Thoracic aorta (tissue), 2 donors: ENCODE results near the gene METTL1. TPM values are rescaled to one million over a fixed set of nuclear protein-coding genes. Genes with fewer than 3 reads are reported as not detected.

Source experiments
- ATAC-seq: fragments of 150-250 bp; one replicate; pipeline ENCODE4 v1.8.0; 2017; ENCODE audit warnings: low read depth; ENCODE audit not compliant: insufficient number of reproducible peaks, low FRiP score
- DNase-seq: peaks from one replicate; pipeline ENCODE4 v3.0.0-alpha.2; 2020; ENCODE audit warnings: low spot score
- H3K27ac ChIP-seq, 2 donors: fragments of 200-600 bp; sonication (generic); 1 replicate in 1 of 2; 2 replicates in 1 of 2; pipeline ENCODE4 v1.5.1; 2016; ENCODE audit warnings: mild to moderate bottlenecking in 2 of 2, moderate library complexity in 2 of 2
- H3K27me3 ChIP-seq: fragments of 200-600 bp; sonication (generic); replicated peaks from 2 replicates; pipeline ENCODE4 v1.6.0; 2016; ENCODE audit warnings: mild to moderate bottlenecking; ENCODE audit not compliant: insufficient read depth
- H3K36me3 ChIP-seq: fragments of 200-600 bp; sonication (generic); one replicate; pipeline ENCODE4 v1.5.1; 2016
- H3K4me1 ChIP-seq, 2 donors: fragments of 200-600 bp; sonication (generic); 1 replicate in 1 of 2; 2 replicates in 1 of 2; pipeline versions ENCODE4 v1.5.1 to v1.6.0; 2016; ENCODE audit warnings: low read depth in 2 of 2, mild to moderate bottlenecking in 1 of 2; ENCODE audit not compliant: control insufficient read depth in 1 of 2
- H3K4me3 ChIP-seq: fragments of 200-600 bp; sonication (generic); 2 replicates; pipeline ENCODE4 v1.5.1; 2016; ENCODE audit warnings: mild to moderate bottlenecking
- H3K9me3 ChIP-seq: fragments of 200-600 bp; sonication (generic); 2 replicates; pipeline ENCODE4 v1.5.1; 2016
- CTCF ChIP-seq: fragments of 200-600 bp; sonication (generic); IDR thresholded peaks from one replicate; pipeline ENCODE4 v1.5.1; 2019; ENCODE audit warnings: antibody characterized with exemption
- total RNA-seq, 2 donors: library from RNA; depleted of rRNA; stranded (reverse); fragments of >200 nt; gene quantifications; one replicate each; pipeline versions ENCODE4 v1.1.0 to v1.2.3, GENCODE V29; 2016

METTL1 gene
- total RNA-seq, 2 donors from 2014 or later = 10.4 to 13.5 TPM

DNA sequence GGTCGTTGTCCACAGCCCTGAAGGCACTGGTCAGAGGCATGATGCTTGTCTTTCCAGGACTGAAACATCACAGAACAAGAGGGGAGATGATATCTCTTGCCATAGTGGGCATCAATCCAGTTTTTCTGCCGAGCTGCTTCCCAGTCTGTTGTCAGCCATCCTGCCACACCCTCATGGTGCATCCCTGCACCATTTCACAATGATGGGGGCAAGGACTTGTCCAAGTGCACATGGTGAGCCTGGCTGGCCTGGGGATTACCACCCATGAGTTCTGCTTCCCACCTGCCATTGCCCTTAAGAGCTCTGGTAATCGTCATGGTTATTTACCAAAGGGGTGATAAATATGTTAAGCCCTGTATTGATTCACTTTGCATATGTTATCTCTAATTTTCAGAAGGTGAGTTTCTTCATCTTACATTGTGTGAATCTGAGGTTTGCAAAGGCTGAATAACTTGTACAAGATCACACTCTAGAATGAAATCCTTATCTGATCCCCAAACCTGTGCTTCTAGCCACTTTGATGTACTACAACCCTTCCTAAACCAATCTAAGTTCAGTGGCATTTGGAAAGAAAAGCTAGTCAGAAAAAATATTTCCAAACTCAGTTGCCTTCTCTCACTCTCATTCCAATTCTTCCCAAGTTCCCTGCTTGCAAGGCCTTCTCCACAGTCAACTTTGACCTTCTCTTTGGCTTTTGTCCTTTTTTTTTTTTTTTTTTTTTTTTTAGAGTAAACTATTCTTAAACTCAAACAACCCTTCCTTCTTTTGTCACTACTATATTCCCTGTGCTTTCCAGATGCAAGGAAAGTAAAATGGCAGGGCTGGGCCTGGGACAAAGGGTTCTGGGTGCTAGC, 44.3 kb upstream of the METTL1 start:
- H3K9me3 ChIP-seq = no peaks in the 10 kb centered on the region
- no peak for TF ChIP-seq CTCF
- H3K27ac ChIP-seq = peak overlapping the region; percentile 17 to 41
- H3K4me1 ChIP-seq = peaks cover 7 to 38% of the 10 kb centered on the region in 2 donors
- ATAC-seq (no peak), DNase-seq (no peak)
- no peaks in the 10 kb centered on the region for H3K27me3 ChIP-seq
- peaks cover 16% of the 10 kb centered on the region for H3K36me3 ChIP-seq
- no peak overlapping the region for H3K4me3 ChIP-seq

DNA sequence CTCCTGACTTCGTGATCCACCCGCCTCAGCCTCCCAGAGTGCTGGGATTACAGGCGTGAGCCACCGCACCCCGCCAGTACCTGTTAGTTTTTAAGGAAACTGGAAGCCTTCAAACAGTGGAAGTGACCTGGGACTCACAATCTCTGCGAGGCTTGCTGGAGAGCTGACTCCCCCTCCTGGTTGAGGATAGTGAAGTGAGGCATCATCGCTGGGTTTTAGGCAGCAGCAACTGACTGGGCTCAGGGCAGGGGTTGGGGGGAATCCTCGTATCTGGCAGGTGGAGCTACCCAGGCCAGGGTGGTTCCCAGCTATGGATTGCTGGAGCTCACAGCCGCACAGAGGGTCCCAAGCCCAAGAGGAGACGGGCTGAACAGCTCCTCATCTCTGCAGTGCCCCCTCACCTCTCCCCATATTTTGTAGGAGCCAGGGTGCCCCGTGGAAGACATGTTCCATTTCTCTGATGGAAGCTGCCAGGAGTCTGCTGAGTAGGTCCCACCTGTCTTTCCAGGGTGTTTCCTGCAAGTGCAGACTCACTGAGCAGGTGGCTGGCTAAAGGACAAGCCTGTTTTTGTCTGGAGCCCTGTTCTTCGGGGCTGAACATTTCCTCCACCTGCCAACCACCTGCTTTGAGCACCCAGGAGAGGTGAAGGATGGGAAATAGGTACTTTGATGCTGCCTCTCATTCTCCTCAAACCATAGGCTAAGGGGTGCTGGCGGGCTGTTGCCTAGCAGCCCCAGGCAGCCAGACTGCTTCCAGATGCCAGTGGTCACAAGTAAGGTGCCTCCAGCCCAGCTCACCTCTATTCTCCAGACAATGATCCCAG, 43.5 kb upstream of the METTL1 start:
- no peak for DNase-seq

DNA sequence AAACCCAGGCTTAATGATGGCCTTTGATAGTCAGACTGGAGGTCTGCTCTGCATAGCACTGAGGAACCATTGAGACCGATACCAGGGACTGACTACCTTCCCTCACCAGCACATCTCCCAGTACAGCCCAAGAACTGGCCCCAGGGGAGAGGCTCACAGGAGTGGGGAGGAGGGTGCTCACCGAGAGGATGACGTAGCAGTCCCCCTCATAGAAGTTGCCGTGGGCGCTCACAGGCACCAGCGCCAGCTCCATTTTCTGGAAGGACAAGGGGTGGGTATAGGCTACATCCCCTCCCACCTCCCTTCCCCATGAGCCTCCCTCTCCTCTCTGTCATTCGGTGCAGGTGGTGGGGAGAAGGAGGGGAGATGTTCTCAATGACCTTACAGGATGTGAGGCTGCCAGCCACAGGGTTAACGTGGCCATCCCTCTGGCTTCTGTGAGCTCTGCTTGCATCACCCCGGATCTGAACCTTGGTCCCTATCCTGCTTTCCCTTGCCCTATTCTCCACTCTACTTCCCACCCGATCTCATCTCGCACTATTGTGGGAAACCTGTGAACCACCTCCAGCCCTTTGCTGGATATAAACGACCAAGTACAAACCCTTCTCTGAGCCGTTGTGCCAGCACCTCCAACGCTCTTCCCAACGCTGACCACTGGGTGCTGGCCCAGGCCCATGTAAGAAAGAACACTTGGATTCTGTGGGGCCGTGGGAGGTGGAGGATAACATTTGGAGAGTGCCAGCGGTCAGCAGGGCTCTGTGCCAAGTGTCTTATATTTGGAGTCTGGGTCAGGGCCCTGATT, 42.3 kb upstream of the METTL1 start:
- peaks cover 7 to 38% of the 10 kb centered on the region in 2 donors for H3K4me1 ChIP-seq
- H3K36me3 ChIP-seq = peaks cover 28% of the 10 kb centered on the region
- no peak overlapping the region for H3K4me3 ChIP-seq
- no peak overlapping the region for H3K27ac ChIP-seq
- no peak for ATAC-seq
- no peaks in the 10 kb centered on the region for H3K27me3 ChIP-seq
- peak; percentile 19 for TF ChIP-seq CTCF
- no peak for DNase-seq
- no peaks in the 10 kb centered on the region for H3K9me3 ChIP-seq

More for the DNA sequence above, 43.5 kb upstream of the METTL1 start:
- Histone ChIP-seq H3K4me3 (no peak overlapping the region), H3K9me3 (no peaks in the 10 kb centered on the region), H3K27ac (no peak overlapping the region), H3K27me3 (no peaks in the 10 kb centered on the region), H3K36me3 (peaks cover 18% of the 10 kb centered on the region), H3K4me1 (peaks cover 7 to 38% of the 10 kb centered on the region in 2 donors)
- ATAC-seq = no peak
- no peak for TF ChIP-seq CTCF

DNA sequence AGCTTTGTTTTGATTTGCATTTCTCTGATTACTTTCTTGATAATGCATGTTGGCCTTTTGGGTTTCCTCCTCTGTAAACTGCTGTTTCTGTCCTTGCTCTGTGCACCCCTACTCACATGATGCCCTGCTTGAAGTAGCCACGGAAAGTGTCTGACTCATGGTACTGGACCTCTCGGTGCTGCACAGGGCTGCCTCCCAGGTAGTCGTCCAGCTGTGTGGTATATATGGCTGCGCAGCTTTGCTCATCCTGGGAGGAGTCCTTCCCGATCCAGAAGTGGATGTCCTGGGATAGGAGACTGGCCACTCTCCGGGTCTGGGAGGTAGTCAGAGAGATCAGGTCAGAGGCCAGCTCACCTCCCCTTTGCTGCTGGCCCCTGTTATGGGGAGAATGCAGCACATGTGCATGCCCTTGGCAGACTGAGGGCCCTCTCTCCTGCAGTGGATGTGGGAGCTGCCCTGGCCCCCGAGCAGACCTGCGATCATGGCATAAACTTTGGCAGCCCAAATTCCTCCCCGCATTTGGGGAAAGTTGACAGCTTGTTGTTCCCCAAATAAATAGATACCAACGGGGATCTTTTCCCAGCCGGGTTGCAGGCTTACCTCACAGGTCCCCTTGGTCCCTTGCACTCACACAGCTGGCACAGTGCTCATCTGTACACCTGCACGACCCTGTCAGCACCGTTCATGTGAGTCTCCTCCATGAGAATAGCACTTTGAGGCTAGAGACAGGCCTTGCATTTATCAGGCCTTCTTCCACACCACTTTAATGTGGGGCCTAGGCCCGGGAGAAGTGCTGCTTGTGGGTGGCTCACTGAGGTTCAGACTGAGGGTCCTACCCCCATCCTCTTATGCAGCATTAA, 41.4 kb upstream of the METTL1 start:
- peaks cover 7 to 38% of the 10 kb centered on the region in 2 donors for H3K4me1 ChIP-seq
- no peaks in the 10 kb centered on the region for H3K9me3 ChIP-seq
- no peak overlapping the region for H3K27ac ChIP-seq
- H3K4me3 ChIP-seq = no peak overlapping the region
- DNase-seq (no peak), ATAC-seq (no peak)
- H3K27me3 ChIP-seq = no peaks in the 10 kb centered on the region
- no peak for TF ChIP-seq CTCF
- peaks cover 28% of the 10 kb centered on the region for H3K36me3 ChIP-seq
